K562 (cell line): ENCODE results near the gene DMD.

ENCODE experiments used
- CTCF ChIP-seq, 3 experiments: IDR thresholded peaks in 2 of 3; conservative IDR thresholded peaks in 1 of 3; 2 replicates each; pipeline ENCODE4 v1.5.1; 2011 to 2012; ENCODE audit warnings: low read length in 3 of 3, mild to moderate bottlenecking in 3 of 3, control low read depth in 2 of 3, improper control_type of control experiment in 1 of 3, inconsistent platforms in 1 of 3, low read depth in 1 of 3, mixed read lengths in 1 of 3, moderate library complexity in 1 of 3; ENCODE audit not compliant: insufficient read depth in 2 of 3
- ZNF124 ChIP-seq: sonication (generic); formaldehyde crosslinking; IDR thresholded peaks from 2 replicates; pipeline ENCODE4 v1.8.1; 2022; ENCODE audit warnings: missing genetic modification reagents

- TF ChIP-seq ZNF124 (CRISPR knock-in tag) = no peak
- no peak for TF ChIP-seq CTCF (IDR thresholded peaks at IDR 0.05 in 2 of 3, conservative IDR thresholded peaks at IDR 0.05 in 1 of 3; ENCODE audit: insufficient read depth in 2 of 3, low read depth in 1 of 3, low read length in 3 of 3)
These were observed 1986.9 kb downstream of the DMD start for GRCh38 chrX:31224381-31225012.
